AG09309 (cell line): ENCODE data around the gene CDH13.

Source experiments
- DNase-seq: peaks from one replicate; pipeline ENCODE4 v3.0.0-alpha.2; 2010; ENCODE audit warnings: low read depth
- H3K4me3 ChIP-seq: 2 replicates; pipeline ENCODE4 v1.5.1; 2011; ENCODE audit warnings: mild to moderate bottlenecking, low read depth, low read length, moderate library complexity; ENCODE audit not compliant: control insufficient read depth
- TF ChIP-seq, protein P1 (sequence below): IDR thresholded peaks from 2 replicates; pipeline ENCODE4 v1.5.1; 2011; ENCODE audit warnings: mild to moderate bottlenecking, low read depth, low read length, inconsistent platforms; ENCODE audit not compliant: insufficient read depth, control insufficient read depth; ENCODE audit errors: missing control alignments

CDH13 gene

DNA sequence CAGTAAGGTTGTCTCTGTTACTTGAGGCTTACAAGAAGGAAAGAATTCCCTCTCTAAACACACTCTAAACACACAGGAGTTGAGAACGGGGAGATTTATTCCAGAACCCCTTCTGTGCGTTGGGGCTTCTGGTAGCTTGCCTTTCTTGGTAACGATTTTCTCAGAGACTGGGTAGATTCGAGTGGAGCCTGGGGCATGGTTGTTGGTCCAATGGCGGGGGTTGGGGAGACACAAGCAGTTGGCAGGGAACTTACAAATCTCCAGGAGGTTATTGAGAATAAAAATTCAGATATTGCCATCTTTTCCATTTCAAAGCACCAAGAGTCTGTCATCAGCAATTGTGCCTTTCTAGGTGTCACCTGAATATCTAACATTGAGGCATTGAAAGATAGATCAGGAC is 251.7 kb downstream of the CDH13 start:
- TF ChIP-seq, protein P1, sequence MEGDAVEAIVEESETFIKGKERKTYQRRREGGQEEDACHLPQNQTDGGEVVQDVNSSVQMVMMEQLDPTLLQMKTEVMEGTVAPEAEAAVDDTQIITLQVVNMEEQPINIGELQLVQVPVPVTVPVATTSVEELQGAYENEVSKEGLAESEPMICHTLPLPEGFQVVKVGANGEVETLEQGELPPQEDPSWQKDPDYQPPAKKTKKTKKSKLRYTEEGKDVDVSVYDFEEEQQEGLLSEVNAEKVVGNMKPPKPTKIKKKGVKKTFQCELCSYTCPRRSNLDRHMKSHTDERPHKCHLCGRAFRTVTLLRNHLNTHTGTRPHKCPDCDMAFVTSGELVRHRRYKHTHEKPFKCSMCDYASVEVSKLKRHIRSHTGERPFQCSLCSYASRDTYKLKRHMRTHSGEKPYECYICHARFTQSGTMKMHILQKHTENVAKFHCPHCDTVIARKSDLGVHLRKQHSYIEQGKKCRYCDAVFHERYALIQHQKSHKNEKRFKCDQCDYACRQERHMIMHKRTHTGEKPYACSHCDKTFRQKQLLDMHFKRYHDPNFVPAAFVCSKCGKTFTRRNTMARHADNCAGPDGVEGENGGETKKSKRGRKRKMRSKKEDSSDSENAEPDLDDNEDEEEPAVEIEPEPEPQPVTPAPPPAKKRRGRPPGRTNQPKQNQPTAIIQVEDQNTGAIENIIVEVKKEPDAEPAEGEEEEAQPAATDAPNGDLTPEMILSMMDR, result no peak
- no peak overlapping the region for H3K4me3 ChIP-seq
- DNase-seq, result no peak

GRCh38 chr16:82880346-82880745 is 253.6 kb downstream of the CDH13 start:
- TF ChIP-seq, protein P1, result no peak
- H3K4me3 ChIP-seq, result no peak overlapping the region
- no peak for DNase-seq

- no peak overlapping the region for H3K4me3 ChIP-seq
- TF ChIP-seq, protein P1, result no peak
- no peak for DNase-seq
Measured at GRCh38 chr16:82881516-82881915, 254.7 kb downstream of the CDH13 start.

DNA sequence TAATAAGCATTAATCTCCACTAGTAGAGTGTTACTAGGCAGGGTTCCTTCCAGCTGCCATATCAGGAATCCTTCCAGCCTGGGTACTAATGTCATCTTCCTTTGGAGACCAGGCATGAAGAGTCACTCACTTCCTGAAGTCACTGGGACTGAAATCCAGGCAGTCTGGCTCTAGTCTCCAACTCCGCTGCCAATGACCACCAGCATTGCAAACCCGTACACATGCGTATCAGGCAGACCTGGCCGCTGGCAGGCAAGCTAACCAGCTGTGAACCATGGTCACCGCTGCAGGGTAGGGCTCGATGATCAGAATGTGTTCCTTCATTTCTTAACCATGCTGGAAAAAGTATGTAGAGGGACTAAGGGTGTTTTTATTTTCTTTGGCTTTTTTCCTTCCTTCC is 255.5 kb downstream of the CDH13 start:
- DNase-seq, result no peak
- no peak overlapping the region for H3K4me3 ChIP-seq
- TF ChIP-seq, protein P1, result no peak

DNA sequence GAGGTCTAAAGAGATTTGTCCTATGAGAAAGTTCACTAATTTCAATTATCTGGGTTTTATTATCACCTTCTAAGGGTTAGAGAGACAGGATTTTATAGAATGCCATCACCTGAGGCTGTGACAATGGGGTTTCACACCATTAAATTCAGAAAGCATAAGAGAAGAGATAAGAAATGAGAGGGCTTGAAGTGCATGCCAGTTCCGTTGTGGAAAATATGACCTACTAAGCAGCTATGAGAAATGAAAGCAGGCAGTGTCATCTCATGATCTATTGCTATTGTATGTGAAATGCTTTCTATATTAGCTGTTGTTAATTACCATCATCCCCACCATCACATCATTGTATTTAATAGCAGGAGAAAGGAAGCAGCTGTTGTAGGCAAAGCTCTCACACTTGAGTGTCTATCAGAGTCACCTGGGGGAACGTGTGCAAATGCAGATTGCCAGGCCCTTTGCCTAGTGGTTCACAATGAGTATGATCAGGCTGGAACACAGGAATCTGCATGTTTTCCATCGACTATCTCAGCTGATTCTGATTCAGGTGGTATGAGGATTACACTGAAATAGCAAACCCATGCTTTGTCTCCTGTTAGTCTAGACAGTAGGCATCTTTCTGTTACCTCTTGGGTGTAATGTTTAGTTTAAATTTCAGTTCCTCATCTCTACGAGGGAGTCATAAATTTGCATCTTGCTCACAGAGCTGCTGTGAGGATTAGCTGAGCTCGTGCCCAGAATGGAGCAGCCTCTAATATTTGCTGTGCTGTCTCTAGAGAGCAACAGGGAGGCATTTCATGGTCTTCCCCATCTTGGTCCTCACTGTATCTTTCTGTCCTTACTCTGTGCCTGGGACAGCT is 256.4 kb downstream of the CDH13 start:
- H3K4me3 ChIP-seq, result no peak overlapping the region
- DNase-seq, result no peak
- TF ChIP-seq, protein P1, result no peak

DNA sequence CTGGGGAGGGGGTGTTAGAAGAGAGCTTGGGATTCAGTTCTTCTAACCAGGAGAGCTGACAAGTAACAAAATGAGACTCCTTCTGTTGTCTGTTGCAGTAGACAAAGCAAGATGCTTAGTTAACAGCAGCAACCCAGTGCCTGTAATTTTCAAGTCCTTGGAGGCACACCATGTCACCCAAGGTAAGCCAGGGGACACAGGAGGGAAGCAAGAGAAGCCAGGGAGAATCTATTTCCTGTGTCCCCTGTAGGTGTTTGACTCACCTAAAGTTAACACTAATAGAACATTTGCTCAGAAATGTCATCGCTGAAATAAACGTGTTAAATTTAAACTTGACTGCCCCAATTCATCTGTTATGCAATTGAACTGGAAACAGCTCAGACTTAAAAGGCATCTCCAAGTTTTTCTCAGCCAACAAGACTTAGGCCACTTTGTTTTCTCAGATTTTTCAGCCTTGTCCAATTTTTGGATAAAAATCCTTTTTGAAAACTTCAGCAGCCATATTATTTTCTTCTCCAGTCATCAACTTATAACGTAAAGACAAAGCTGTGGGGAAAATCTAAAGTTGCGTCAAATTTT is 257.6 kb downstream of the CDH13 start:
- no peak overlapping the region for H3K4me3 ChIP-seq
- TF ChIP-seq, protein P1, result no peak
- DNase-seq, result no peak
